Activated CD4-positive, CD25-positive, alpha-beta regulatory T cell treated with anti-CD3 and anti-CD28 coated beads, Interleukin-2, amount 50 U/mL, for 72 hours (primary cell): ENCODE data around the gene ZNF365.
A peak's percentile ranks its signal among the peaks of the same experiment; 100 is the strongest.

ENCODE experiments used
- DNase-seq: peaks from one replicate; pipeline ENCODE4 v3.0.0; 2021

The ZNF365 gene

DNA sequence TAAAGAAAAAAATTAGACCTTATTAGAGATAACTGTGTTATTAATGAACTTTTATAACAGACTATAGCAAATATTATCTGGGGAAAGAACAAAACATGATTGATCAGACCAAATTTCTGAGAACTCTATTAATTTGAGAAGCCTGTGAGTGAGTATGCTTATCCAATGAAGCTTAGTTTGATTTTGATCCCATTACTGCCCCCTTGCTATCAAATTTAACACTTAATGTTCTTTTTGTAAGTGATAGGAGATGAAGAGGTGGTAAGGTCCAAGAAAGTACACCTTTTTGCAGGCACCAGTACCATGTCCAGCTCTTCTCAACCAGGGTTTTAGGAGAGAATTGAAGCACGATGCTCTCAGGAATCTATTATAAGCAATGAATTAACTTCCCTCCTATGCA, 49.9 kb downstream of the ZNF365 start:
- DNase-seq, result no peak

DNA sequence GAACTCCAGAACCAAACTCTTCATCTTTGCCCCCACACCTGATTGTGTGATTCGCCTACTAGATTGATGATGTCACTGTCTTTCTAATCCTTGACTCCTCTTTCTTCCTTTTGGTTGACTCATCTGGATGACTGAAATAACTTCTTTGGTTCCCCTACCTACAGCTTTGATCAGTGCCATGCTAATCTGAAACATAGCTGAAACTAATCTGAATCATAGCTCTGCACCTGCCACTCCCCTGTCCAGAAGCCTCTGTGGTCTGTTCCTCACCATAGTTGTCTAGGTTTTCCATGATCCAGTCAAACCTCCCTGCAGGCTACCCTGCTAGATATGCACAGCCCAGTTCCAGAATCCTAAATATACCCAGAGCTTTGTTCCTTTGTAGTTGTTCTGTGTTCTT, 51.9 kb downstream of the ZNF365 start:
- peak; percentile 31 for DNase-seq

DNA sequence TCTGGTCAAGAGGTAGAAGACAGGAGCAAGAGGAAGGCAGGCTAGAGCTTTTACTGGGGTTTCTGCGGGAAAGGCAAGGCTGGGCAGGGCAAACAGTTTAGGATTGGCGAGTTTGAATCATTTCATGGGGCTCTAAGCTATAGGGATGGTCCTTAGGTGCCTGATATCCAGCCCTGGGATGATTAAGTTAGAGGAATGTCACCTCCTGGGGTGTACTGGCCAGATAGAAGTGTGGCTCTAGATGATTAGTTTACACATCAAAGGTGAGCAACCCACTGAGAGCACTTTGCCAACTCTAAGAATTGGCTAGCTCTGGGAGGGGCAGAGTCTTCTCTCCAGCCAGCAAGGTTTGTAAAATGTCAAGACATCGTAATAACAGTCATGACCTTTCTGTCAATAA, 52.4 kb downstream of the ZNF365 start:
- DNase-seq, result no peak

DNA sequence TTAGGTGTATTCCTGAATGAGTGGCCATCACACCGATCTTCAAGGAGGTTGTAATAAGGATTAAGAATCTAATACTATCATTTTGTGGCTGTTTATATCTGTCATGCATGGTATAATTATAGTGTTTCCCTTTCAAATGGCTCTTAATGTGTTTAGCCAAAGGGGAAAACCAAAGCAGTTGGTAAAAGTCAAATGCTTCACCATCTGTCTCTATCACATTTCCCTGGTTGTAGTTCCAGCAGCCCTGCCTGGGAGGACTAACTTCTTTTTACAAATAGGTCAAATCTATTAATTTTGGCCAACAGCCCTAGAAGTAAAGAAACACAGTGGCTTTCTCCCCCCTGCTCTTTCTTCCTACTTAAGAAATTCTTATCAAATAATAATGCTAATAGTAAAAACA, 56.7 kb downstream of the ZNF365 start:
- no peak for DNase-seq

DNA sequence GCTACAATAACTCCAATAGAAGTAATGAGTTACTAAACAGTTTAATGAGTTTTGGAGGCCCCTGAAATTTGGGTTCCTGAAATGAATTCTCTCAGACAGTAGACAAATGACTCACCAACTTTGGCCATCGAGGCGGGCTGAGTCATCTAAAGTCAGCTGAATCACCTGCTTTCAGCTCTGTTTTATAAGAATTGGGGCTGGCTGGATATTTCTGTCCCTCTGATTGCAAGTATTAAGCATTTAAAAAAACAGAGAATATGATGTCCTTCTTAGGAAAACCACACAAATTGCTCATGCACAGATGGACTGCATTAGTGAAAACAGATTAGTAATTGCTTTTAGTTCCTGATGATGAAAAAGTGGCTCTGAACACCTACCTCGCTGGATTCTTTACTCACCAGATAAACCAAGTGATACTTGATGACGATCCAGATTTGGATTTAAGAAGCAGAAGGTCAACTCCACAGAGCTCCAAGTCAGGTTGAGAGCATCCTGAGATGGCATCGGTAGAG, 59.1 kb downstream of the ZNF365 start:
- DNase-seq, result peak; percentile 53

DNA sequence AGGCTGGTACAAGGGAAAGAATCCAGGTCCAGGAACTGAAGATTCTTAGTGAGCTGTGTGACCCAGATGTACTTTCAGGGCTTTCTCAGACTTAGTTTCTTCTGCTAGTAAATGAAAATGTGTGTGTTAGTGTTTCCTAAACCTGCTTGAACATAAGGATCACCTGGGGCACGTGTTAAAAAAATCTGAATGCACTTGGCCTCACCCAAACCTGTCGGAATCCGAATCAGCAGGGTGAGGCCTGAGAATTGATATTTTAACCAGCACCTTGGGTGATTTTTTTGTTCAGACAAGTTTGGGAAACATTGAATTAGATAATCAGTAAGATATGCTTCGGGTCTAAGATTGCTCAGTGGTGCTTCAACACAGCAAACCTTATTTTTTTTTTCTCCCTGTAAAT, 59.7 kb downstream of the ZNF365 start:
- no peak for DNase-seq

DNA sequence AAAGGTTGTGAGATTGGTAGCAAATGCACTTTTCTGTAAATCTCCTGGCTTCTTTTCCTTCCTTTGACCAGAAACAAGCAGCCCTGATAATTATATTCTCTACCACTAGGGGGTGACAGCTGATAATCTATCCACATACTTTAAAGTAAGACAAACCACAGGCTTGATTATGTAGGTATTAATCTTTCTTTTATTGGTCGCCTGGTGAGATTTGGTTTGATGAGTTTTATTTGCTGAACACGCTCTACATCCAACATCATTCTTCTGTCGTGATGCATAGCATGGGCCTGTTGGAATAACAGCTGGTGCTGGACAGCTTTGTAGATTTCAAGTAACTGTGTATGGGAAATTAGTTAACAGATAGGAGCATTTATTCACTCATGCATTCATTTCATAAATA, 63.5 kb downstream of the ZNF365 start:
- DNase-seq, result no peak

DNA sequence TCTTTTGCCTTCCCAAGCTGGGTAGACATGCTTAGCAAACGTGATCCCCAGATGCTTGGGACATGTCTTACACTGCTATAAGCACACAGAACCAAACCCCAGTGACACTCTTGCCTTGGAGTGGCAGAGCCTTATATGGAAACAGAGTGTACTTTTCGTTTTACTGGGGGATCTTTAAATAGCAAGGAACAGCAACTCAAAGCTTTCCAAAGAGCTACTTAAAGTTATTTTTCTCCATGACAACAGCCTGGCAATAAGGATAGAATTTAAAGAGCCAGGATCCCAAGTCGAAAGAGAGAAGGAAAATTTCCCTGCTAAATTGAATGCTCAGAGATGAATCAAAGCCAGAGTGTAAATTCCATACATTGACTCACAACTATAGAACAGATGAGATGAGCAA, 67.8 kb downstream of the ZNF365 start:
- no peak for DNase-seq

DNA sequence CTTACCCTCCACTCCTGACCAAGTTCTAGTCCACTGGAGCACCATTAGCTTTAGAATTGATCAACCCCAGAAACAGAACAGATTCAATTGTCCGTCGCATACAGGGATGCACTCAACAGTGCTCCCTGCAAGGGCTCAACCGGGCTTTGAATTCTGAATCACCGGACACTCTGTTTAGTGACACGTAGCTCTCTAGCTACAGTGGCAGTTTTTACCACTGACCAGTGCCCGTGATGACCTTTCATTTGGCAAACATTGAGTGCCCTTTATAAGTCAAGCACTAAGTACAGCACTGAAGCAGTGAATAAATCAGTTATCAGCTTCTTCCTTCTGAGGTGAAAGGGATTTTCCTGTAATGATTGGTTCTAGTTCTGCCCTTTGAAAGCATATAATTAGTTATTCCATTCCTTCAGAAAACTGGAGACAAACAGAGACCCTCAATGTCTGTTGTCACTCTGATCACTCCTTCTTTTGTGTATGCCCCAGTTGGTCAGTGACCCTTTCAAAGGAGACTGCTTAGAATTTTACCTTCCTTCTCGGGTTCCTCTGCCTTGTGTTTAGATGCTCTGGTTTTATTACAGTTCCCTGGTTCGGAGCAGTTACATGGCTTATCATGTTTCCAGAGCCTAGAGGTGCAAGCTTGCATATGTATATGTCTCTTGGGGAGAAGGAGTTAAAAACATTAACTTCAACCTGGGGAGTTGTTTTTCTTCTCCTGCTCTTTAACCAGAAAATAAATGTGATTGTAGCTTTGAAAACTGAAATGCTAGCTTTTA, 68.9 kb downstream of the ZNF365 start:
- no peak for DNase-seq

DNA sequence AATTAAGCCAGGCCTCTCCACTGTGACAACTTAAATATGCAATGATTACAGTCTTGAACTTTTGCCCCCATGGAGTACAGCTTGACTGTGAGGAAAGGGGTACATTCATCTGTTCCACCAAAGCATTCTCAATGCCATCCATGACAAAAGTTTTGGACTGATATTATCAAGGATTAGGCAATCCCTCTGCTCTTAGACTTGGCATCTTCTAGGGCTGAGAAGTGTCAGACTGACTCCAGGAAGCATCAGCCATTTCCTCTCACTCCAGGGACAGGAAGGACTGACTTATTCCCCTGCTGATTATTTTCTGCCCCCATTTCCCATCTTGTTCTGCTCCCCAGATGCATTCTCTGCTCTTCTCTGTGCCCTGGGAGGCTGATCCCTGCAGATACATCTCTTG, 69.7 kb downstream of the ZNF365 start:
- DNase-seq, result no peak

DNA sequence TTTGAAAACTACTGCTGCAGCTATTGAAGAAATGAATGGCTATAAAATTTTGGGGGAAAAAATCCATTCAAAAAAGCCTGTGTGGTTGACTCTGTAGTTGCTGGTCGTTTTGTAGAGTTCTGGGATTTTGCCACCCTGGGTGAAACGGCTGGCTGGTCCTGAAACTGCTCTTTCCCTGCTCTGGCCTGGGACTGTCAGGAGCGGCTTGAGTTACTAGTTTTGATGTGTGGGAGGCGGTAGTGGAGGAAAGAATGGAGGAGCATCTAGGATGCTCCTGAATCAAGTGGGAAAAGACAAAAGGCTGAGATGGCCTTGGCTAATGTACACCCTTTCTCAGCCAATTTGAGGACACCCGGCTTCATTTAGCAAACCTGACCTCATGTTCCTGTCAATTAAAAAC, 72.5 kb downstream of the ZNF365 start:
- no peak for DNase-seq

DNA sequence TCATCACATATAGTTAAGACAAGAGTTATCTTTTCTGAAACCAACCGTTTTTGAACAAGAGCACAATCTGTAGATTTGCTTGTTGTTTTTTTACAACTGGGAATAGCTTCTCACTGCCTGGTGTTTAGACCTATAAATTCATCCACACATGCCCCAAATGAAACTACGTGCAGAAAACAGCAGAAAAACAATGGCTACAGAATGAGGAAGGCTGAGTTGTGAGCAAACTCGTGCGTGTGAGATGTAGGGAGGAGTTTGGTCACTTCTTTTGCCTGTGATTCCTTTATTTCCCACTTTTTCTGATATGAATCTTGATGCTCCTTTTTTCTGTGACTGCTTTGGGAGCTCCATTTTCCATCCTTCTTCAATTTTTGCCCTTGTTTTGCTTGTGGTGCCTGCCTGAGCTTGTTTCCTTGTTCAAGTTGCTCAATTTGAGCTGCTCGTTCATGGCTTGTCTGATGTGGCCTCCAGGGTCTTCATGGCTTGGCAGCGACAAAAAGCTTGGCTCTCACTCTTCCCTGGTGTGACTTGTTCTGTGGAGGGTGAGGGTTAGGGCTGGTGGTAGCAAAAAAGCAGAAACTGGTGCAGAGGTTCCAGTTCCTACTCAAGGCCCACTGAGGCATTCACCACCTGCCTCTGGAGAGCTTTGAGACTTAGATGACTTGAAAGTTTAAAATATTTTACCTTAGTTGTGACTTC, 76.9 kb downstream of the ZNF365 start:
- no peak for DNase-seq

DNA sequence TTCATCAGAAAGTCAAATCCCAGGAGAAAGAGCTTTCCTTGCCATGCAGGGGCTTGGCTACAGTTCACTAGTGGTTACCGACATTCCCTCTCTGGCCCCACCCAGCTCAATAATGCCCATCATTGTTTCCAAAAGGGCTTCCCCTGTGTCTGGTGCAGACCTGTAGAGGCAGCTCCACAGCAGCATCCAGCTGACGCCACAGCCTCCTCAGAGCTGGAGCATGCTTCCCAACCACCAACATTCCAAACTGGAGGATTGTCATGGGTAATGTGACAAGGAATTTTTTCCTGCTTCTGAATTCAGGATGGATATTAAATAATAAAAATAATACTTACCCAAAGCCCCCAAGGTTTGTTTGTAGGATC, 77.4 kb downstream of the ZNF365 start:
- no peak for DNase-seq
